ENCODE results near the gene UNC13D.

DNA sequence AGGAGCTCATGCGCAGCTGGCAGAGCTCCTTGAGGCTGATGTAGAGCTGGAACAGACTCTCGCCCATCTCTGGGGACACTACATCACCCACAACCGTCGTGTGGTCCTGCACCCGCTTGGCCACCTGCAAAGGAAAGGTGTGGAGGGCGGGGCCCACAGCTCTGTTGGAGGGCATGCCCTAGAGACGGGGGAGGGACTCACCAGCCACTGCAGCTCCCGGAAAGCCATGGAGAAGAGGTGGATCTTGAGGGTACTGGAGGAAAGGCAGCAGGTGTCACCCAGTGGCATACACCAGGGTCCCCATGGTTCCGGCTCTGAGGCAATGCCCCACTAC lies 8.6 kb downstream of the UNC13D start:
- TF ChIP-seq POLR2A (IDR thresholded peaks at IDR 0.05) (no peak), CTCF (IDR thresholded peaks at IDR 0.05) (no peak)
